Stomach (tissue), 4 donors: ENCODE data around the gene EXOC1.

Experiments used
- CTCF ChIP-seq, 7 experiments: fragments of 450-650 bp in 4 of 7; fragments of 200-600 bp in 3 of 7; sonication (generic) in 3 of 7; IDR thresholded peaks; one replicate each; pipeline ENCODE4 v1.5.1; 2016 to 2019; ENCODE audit warnings: antibody characterized with exemption in 7 of 7, control low read depth in 2 of 7, mild to moderate bottlenecking in 1 of 7
- POLR2A ChIP-seq, 4 donors: fragments of 450-650 bp; IDR thresholded peaks; one replicate each; pipeline ENCODE4 v1.6.1; 2016; ENCODE audit warnings: antibody characterized with exemption in 4 of 4, control low read depth in 2 of 4, mild to moderate bottlenecking in 1 of 4, moderate library complexity in 1 of 4

GRCh38 chr4:55931833-55932232, 78.4 kb downstream of the EXOC1 start:
- no peak for TF ChIP-seq CTCF (IDR thresholded peaks at IDR 0.05)
- TF ChIP-seq POLR2A (IDR thresholded peaks at IDR 0.05) = no peak
